Prostate gland (tissue), 2 donors: Measurements from ENCODE around the gene NLRP1. TPM values are rescaled to one million over a fixed set of nuclear protein-coding genes. Genes with fewer than 3 reads are reported as not detected.

Experiments
- DNase-seq: peaks from one replicate; pipeline ENCODE4 v3.0.0-alpha.2; 2019; ENCODE audit warnings: low spot score
- H3K27ac ChIP-seq, 2 donors: fragments of 200-600 bp; sonication (generic); 2 replicates each; pipeline ENCODE4 v1.5.1; 2017 to 2019
- H3K27me3 ChIP-seq: fragments of 200-600 bp; sonication (generic); replicated peaks from 2 replicates; pipeline ENCODE4 v1.5.1; 2019; ENCODE audit not compliant: insufficient read depth
- H3K36me3 ChIP-seq, 2 donors: fragments of 200-600 bp; sonication (generic); 1 replicate in 1 of 2; 2 replicates in 1 of 2; pipeline versions ENCODE4 v1.5.1 to v1.8.1; 2017 to 2019
- H3K4me1 ChIP-seq: fragments of 200-600 bp; sonication (generic); replicated peaks from 2 replicates; pipeline ENCODE4 v1.5.1; 2019
- H3K4me3 ChIP-seq, 2 donors: fragments of 200-600 bp; sonication (generic); 2 replicates each; pipeline ENCODE4 v1.5.1; 2017 to 2019
- H3K9me3 ChIP-seq: fragments of 200-600 bp; sonication (generic); 2 replicates; pipeline ENCODE4 v1.5.1; 2017
- POLR2A ChIP-seq: fragments of 450-650 bp; IDR thresholded peaks from one replicate; pipeline ENCODE4 v1.6.1; 2016; ENCODE audit warnings: antibody characterized with exemption, mild to moderate bottlenecking
- POLR2AphosphoS5 ChIP-seq: sonication (generic); formaldehyde crosslinking; IDR thresholded peaks from one replicate; pipeline ENCODE4 v1.6.1; 2017; ENCODE audit warnings: antibody characterized with exemption
- WGBS: methylation state at CpG from one replicate; pipeline ENCODE4 v1.1.5; 2018; 5-methylcytosine and 5-hydroxymethylcytosine counted together
- intact Hi-C: fragments of 100-400 bp; cut with DNase I; formaldehyde crosslinking; loops from one replicate; pipeline ENCODE4 v1.14.2; 2022
- total RNA-seq, 2 donors: library from RNA; depleted of rRNA; stranded (reverse); fragments of >200 nt; gene quantifications; one replicate each; pipeline ENCODE4 v1.1.0, GENCODE V29; 2016
- TF ChIP-seq, protein P1 (sequence below), 4 experiments: fragments of 200-600 bp in 2 of 4; fragments of 450-650 bp in 2 of 4; sonication (generic) in 2 of 4; IDR thresholded peaks; 1 replicate in 3 of 4; 2 replicates in 1 of 4; pipeline ENCODE4 v1.5.1; 2016 to 2019; ENCODE audit warnings: antibody characterized with exemption in 4 of 4, mild to moderate bottlenecking in 2 of 4, moderate library complexity in 2 of 4

The NLRP1 gene
- total RNA-seq, 2 donors from 2014 or later: 10.7 to 29.9 TPM

DNA sequence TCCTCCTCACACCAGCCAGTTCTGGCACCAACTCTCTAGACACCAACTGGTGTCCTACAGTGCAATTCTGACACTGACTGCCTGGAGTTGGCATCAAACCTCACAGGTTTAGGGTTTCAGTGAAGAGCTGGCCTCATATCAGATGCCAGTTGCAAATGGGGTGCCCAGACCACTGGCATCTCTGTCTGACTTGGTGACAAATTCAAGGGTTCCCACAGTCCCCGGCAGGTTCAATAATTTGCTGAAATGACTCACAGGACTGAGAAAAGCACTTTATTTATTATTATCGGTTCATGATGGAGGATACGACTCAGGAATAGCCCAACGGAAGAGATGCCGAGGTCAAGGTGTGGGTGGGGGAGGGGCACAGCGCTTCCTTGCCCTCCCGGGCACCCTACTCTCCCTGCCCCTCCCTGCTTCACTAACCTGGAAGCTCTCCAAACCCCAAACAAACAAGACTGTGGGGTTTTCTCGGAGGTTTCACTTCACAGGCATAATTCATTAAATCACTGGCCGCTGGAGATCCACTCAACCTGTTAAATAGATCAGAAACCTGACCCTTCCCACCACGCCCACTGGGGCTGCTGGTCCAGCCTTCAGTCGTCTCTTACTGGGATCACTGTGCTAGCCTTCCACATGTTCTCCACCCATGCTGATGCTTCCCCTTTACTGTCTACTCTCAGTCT, 1.7 kb upstream of the NLRP1 start:
- WGBS: 15% methylated on average over 11 of the region's 11 CpGs
- Histone ChIP-seq H3K36me3 (no peaks in the 10 kb centered on the region), H3K4me3 (no peak overlapping the region), H3K9me3 (no peaks in the 10 kb centered on the region), H3K27me3 (peaks cover 2% of the 10 kb centered on the region), H3K4me1 (no peaks in the 10 kb centered on the region), H3K27ac (no peak overlapping the region)
- TF ChIP-seq POLR2AphosphoS5 (no peak), POLR2A (no peak)
- DNase-seq: no peak
- intact Hi-C loops: no loop called here

DNA sequence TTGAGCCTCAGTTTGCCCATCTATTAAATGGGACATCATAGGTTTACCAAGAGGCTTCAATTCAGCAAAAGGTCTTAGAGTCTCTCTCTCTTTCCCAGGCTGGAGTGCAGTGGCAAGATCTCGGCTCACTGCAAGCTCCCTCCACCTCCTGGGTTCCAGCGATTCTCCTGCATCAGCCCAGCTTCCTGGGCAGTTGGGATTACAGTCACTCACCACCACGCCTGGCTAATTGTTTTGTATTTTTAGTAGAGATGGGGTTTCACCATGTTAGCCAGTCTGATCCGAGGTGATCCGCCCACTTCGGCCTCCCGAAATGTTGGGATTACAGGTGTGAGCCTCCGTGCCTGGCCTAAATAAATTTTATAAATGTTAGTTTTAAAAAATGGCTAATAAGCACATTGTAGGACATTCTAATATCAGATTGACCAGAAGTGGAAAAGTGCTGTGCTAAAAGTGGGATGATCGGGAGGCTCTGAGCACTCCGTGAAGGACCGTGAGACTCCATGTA, 1.0 kb upstream of the NLRP1 start:
- peak overlapping the region in 1 of 2 donors; percentile 36 for H3K27ac ChIP-seq
- no peak for TF ChIP-seq POLR2AphosphoS5
- TF ChIP-seq, protein P1, sequence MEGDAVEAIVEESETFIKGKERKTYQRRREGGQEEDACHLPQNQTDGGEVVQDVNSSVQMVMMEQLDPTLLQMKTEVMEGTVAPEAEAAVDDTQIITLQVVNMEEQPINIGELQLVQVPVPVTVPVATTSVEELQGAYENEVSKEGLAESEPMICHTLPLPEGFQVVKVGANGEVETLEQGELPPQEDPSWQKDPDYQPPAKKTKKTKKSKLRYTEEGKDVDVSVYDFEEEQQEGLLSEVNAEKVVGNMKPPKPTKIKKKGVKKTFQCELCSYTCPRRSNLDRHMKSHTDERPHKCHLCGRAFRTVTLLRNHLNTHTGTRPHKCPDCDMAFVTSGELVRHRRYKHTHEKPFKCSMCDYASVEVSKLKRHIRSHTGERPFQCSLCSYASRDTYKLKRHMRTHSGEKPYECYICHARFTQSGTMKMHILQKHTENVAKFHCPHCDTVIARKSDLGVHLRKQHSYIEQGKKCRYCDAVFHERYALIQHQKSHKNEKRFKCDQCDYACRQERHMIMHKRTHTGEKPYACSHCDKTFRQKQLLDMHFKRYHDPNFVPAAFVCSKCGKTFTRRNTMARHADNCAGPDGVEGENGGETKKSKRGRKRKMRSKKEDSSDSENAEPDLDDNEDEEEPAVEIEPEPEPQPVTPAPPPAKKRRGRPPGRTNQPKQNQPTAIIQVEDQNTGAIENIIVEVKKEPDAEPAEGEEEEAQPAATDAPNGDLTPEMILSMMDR (IDR thresholded peaks at IDR 0.05): no peak
- TF ChIP-seq POLR2A: no peak
- H3K27me3 ChIP-seq: no peaks in the 10 kb centered on the region
- H3K4me3 ChIP-seq: no peak overlapping the region
- H3K4me1 ChIP-seq: no peaks in the 10 kb centered on the region
- DNase-seq: no peak
- H3K9me3 ChIP-seq: no peaks in the 10 kb centered on the region
- intact Hi-C loops: no loop called here
- no peaks in the 10 kb centered on the region for H3K36me3 ChIP-seq
- WGBS: 88% methylated on average over 11 of the region's 11 CpGs

DNA sequence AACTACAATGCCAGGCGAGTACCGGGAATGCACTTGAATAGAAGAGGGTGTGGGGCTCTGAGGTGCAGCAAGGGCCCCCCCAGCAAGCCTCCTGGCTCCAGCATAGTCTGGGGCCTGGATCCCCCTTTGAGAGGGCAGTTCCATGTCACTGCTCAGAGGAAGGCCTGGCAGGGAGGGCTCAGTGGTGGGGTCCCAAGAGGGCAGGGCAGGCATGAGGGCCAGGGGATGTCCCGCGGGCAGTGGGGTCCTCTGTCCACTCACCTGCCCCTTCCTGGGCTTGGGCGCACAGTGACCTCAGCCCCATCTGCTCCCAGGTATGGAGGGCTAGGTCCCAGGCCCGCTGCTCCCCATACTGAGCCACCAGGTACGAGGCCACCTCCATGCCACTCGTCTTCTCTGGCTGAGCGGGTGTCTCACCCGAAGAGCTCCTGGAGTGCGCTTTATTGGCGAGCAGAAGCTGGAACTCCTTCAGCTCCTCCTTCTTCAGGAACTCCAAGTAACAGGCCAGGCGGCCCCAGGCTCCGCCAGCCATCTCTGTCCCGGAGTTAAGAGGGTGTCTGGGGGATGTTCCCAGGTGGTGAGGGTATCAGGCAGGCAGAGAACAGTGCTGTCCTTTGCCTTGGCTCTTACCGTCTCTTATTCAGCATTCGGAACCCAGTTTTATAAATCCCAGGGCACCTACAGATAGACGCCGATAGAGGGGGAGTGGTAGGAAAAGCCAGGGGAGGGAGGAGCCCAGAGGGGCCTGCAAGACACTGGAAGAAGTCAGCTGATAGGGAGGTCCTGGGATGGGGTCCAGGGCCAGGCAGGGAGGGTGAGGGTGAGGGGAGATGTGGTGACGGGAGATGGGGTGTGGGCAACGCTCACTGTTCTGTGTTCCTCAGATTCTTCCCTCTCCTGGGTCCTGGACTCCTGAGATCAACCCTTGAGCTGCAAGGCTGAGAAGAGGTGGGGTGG, 605 bp downstream of the NLRP1 start:
- TF ChIP-seq, protein P1 (IDR thresholded peaks at IDR 0.05): no peak
- TF ChIP-seq POLR2A: no peak
- no peak for TF ChIP-seq POLR2AphosphoS5
- Histone ChIP-seq H3K4me3 (peak overlapping the region; percentile 21), H3K36me3 (no peaks in the 10 kb centered on the region), H3K9me3 (no peaks in the 10 kb centered on the region), H3K27me3 (no peaks in the 10 kb centered on the region), H3K4me1 (no peaks in the 10 kb centered on the region), H3K27ac (peak overlapping the region; percentile 38 to 71)
- no peak for DNase-seq
- intact Hi-C loops: no loop called here
- 75% methylated on average over 21 of the region's 21 CpGs for WGBS

DNA sequence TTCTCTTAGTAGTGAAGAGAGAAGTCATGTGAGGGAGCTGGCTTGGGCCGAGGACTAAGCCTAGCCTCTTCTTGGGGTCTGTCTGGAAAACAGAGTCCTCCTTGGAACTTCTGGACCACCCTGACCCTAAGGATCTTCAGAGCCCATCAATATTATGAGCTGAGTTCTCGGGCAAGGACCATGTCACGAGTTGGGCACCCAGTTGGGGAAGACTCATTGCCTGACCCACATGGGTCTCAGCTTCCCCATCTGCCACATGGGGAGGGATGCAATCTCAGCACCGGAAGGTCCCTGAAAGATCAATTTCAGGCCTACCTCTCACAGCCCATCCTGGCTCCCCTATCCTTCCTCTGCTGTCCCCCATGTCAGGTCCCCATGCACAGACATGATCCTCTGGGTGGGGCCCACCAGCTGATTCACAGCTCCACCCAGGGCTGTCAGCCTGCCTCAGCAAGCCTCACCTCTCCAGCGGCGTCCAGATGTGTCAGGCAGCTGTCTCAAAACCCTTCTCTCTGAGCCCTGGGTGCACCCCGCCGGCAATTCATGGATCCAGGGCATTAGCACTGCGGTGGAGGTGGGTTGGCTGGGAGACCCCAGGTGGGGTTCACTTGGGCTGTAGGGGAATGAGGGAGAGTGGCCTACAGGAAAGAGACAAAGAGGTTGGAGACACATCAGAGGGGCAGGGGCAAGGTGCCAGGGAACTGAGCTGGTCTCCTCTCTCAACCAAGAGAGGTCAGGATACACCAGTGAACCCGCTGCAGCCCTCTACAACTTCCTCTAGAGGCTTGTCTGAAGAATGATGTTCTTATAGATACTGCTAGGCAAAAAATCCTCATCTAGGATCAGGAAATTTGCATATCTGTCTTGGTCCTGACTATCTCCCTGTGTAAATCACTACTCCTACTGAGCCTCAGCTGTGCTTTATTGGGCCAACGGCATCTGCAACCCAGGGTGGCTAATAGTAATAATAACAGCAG, 1.8 kb downstream of the NLRP1 start:
- intact Hi-C loops: no loop called here
- Histone ChIP-seq H3K4me1 (no peaks in the 10 kb centered on the region), H3K27me3 (no peaks in the 10 kb centered on the region), H3K4me3 (no peak overlapping the region), H3K9me3 (no peaks in the 10 kb centered on the region), H3K27ac (no peak overlapping the region), H3K36me3 (no peaks in the 10 kb centered on the region)
- no peak for DNase-seq
- TF ChIP-seq, protein P1 (IDR thresholded peaks at IDR 0.05): no peak
- no peak for TF ChIP-seq POLR2A
- no peak for TF ChIP-seq POLR2AphosphoS5
- 81% methylated on average over 11 of the region's 11 CpGs for WGBS
